GM19452 (cell line): Measurements from ENCODE around the gene FAM186B.

Experiments used
- ATAC-seq: cut with Tn5 transposase; IDR thresholded peaks from one replicate; pipeline ENCODE4 v1.9.1; 2021; ENCODE audit not compliant: unreplicated experiment

The FAM186B gene

DNA sequence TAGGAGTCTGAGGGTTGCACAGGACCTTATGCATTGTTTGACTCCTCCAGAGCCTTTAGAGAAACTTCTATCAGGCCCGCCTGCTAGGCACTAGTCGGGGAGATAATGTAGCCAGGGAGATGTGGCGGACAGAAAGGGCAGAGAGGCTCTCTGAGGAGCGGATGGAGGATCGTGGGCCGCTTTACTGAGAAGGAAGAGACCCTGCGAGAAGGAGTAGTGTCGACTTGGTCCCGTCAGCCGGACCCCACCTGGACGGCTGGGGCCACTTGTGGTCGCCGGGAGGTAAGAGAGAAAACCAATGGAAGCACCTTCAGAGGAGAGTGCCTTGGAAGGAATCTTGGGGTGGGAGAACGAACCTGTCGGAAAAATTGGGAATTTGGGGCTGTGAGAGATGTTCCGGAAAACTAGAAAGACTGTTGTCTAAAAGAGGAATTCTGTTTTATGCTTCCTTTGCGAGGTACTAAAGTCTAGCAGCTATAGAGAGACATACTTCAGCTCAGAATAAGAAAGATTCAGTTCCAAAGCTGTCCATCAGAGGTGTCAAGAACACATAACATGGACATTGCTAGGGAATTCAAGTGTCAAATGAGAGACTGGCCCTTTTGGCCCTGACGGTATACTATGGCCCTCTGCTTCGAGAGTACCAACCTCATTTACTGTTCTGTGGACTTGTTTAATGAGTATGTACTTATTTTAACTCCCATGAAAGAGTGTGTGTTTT, 36.8 kb downstream of the FAM186B start:
- ATAC-seq = peak; percentile 25

DNA sequence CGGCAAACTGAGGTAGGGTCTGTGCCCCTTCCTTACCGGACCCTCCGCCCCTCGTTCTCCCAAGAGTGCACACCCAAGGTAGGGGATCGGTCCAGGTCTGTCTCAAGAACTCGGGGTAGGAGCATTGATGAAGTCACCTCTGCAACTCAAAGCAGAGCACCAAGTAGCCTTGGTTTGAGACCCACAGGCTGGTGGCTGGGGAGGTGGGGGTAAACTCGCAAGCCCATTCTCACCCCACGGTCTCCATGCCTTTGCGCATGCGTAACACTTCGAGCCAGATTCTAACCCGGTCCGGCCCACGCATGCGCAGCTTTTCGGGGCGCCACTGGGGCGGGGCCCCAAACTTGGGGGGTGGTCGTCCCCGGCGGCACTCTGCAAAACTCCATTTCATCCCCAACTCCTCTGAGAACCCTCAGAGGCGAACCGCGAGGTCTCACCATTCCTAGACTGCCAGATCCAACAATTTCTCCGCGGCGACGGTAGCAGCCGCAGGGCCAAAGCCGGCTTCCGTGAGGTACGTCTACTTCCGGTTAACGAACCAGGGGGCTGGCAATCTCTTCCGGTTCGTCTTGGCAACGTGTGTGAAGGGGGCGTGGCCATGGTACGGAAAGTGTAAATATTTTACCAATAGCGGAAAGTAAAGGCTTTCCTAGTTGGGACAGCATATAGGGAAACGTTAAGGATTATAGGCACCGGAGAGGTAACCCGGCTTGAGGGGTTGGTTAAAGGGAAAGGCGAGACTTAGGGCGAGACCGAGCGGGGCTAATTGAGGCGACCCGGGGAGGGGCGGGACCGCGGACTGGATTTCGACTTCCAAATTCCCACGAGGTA, 37.6 kb downstream of the FAM186B start, which contains the start of gene MCRS1:
Gene MCRS1 (minus strand): TSS at position 532 of the 831 bp plus-strand sequence. CDS start 1,411 bp downstream, outside the sequence.
- ATAC-seq = peak; percentile 88

DNA sequence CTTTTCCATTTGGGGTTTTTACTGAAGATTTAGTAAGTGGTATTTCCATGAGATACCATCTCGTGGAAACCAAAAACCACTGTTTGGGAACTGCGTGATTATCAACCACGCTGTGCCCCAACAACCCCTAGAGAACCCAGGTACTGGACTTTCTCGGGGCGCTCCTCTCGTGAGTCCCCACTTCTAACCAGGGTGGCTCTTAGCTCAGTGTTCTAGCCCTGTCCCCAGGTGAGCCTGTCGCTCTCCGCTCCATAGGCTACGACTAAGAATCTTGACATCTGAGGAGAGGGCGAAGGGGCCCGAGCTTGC, 38.2 kb downstream of the FAM186B start:
- no peak for ATAC-seq

DNA sequence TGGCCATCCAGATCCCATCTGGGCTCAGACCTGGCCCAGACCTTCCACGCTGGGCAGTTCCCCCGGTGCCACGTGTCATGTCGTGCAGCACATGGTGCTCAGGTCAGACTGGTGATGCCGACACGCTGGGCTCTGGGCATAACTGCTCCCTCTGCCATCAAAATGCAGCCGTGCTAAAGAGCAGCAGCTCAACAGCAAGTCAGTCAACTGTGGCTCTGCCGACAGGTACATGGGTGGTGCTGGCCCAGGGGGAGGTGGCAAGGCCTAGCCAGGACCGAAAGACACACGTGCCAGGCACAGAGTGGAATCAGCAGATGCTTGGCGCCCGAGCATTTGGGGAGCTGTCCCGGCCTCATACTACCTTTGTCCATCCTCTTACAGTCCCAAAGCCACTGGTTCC, 39.1 kb downstream of the FAM186B start:
- ATAC-seq = no peak

DNA sequence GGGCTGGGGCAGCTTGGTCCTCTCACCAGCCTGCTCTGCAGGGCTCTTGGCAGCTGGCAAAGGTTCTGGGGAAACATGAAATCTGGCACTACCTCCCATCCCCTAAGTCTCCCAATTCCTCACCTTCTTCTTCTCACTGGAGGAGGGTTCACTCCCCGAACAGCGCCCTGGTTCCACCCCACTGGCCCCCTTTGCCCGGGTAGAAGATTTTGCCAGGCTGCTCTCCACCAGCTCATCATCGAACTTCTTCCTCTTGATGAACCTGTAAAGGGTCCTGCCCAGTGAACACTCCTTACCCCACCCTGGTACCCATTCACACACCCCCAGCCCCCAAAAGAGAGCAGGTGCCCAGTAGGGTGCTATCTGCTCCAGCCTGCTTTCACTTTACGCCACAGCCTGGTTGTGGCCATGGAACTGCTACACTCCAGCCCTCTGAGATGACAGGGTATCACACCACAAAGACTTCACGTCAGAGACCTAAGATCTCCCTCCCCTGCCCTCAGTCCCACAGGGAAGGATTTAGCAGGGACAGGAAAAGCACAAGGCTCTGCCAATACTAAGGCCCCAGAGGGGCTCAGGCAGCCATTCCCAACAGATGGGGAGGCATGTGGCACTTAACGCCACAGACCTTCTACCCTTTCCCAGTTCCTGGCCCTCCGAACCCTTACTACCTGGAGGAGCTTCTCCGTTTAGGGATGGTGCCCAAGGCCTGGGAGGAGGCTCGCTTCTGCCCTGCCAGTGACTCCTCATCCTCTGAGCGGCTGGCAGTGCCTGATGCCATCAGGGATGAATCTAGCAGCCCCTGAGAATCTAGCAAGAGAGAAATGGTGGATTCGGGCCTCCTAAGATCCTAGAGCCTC, 39.8 kb downstream of the FAM186B start:
- ATAC-seq = no peak

DNA sequence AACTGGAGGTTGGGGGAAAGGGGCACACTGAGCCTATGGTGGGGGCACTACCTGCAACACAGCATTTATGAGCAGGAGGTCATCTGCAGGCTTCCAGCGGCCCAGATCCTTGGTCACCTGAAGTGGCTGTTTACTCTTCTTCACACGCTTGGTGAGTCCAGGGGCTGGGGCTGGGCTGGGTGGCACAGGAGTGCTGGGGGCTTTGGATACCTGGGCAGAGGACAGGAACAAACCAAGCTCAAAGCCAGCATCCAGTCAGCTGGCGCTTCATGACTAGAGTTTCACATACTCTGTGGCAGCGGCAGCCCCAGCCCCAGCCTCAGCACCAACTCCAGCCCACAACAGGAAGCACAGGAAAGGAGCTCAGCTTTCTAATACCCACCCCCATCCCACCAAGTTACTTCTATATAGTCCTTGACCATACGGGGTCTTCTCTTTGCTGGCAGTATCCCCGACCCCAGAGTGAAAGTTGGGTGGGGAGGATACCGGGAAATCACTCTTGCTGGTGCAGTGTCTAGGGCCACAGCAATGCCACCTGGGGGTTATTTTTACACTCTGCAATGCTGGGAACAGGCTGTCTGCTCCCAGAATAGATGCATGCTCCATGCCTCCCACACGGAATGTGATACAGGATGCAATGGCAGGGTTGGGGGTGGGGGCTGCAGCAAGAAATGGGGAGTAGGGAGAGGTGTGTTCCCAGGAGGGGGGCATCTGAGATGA, 40.6 kb downstream of the FAM186B start:
- no peak for ATAC-seq

DNA sequence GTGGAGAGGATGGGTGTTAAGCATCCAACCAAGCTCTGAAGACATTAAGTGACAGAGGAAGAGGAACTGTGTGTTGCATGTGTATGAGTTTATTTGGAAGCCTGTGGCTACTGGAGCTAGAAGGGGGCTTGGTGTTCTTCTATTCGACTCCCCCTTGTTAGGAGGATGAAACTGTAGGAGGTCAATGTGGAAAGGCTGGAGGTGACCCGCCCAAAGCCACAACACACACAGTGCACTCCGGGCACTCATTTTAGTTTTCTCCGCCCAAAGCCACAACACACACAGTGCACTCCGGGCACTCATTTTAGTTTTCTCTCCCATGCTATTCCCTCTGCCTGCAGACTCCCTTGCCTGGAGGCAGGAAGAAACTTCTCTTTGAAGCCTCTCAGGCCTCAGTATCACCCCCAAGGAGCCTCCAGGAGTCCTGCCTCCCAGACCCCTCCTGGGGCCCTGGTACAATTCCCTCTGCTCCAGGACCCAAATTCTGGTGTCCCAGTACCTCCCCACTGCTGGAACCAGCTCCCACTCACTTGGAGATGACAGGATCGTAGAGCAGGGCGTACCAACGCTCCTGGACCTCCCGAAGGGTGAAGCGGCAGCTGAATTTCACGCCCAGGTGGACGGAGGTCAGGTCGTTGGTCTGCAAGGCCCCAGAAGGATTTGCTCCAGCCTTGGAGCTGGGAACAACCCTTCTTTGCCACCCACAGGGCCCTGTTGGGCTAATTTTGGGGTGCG, 41.3 kb downstream of the FAM186B start:
- ATAC-seq = no peak

DNA sequence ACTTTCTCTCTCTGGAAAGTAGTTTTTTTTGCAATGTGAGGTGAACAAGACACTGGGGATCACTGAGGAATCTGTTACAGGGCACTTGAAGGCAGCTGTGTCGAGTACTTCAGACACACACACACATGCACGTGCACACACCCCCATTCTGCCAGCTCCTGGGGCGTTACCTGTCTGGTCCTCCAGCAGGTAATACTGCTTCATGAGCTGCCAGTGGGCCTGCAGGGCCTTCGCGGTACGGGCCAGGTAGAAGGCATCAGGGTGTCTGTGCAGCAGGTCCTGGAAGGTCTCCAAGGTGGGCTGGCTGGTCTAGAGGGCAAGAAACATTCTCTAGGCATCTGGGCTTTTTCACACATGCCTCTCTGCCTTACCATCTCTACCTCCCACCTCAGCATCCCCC, 42.6 kb downstream of the FAM186B start:
- ATAC-seq = no peak

DNA sequence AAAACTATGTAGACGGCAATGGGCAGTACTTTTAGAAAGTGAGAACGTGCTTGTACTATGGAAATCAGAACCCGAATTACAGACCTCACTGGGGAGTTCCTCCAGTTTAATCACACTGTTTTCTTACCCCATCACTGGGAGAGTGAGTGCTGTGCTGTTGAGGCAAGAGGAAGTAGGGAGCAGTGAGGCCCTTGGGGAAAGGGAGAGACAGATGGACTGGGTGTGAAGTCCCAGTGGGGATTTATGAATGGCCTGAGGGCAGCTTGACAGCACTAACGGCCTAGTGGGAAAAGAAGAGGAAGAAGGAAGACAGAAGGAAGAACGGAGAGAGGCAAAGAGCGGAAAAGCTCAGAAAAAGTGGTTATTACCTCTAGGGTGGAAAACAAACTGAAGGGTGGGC, 43.2 kb downstream of the FAM186B start:
- ATAC-seq = no peak

DNA sequence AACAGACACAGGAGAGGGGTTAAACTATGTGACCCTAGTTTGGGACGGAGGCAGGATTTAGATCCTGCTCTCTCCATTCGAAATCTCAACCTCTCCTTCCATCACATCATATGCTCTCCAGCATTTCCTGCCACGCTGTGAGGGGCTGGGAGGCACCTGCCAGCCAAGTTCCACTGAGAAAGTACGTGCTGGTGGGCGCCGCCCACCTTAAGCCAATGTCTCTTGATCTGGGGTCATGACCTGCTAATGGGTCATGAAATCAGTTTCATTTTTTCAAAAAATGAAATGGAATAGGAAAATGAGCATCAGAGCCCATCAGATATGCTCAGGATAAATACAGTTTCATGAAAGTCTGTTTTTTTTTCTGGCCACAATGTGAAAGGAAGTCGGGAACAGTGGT, 44.7 kb downstream of the FAM186B start:
- no peak for ATAC-seq

DNA sequence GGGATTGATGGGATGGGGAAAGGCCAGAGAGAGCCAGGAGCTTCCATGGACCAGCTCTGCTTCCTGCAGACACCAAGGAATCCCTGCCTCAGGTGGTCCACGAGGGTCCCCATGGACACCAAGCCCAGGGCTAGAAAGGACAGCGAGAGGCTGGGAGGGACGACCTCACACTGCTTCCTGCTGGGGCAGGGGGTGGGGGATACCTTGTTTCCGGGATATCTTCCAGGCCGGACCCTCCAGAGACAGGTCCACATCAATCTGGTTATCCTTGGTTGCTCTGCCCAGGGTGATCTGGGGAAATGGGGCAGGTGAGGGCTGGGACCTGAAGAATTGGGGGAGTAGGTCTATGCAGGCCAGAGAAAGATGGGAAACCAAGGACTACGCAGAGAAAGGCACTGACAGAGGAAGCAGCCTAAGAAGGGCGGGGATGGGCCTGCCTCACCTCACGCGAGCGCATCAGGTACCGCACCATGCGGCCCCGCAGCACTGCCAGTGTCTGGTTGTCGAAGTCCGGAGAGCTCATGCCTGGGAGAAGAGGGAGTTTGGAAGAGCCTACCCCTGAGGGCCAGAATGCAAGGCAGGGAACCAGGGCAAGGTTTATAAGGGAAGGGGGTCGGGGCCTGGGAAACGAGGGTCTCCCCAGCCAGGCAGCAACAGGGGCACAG, 46.3 kb downstream of the FAM186B start:
- ATAC-seq = no peak

DNA sequence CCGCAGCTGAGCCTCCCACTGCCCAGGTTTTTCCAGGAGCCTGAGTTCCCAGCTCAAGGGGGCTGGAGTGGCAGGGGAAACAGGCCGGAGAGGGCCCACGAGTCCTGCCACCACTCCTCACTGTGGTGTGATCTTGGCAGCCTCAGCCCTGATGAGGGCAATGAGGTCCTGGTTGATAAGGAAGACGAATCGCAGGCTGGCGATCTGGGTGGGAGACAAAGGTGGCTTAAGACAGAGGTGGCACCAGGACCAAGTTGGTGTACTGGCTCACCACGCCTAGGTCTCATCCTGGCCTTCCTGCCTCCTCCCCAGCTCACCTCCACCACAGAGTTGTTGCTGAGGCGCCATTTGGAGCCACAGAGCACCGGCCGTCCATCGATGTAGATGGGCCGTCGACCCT, 46.9 kb downstream of the FAM186B start:
- ATAC-seq = no peak

DNA sequence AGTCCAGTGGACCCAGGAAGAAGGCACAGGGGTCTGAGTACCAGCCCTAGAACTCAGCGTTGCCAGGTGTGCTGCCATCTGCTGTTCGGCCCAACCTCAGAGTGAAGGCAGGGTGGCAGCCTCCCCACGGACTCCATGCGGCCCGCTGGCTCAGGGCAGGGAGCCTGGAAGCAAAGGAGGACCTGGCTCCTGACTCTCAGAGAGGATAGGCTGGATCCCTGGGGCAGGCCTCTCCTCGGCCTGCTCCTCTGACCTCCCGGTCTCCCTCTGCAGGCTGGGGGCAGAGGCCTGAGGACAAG, 47.6 kb downstream of the FAM186B start:
- no peak for ATAC-seq

DNA sequence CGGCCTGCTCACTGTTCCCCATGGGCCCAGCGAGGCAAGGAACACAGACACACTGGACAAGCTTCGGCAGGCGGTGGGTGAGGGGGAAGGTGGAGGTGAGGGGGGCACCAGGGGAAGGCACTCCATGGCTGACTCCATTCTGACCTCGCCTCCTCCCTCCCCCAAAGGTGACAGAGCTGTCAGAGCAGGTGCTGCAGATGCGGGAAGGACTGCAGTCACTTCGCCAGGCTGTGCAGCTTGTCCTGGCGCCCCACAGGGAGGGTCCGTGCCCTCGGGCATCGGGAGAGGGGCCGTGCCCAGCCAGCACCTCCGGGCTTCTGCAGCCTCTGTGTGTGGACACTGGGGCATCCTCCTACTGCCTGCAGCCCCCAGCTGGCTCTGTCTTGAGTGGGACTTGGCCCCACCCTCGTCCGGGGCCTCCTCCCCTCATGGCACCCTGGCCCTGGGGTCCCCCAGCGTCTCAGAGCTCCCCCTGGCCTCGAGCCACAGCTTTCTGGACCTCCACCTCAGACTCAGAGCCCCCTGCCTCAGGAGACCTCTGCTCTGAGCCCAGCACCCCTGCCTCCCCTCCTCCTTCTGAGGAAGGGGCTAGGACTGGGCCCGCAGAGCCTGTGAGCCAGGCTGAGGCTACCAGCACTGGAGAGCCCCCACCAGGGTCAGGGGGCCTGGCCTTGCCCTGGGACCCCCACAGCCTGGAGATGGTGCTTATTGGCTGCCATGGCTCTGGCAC, 48.1 kb downstream of the FAM186B start:
- ATAC-seq = no peak

DNA sequence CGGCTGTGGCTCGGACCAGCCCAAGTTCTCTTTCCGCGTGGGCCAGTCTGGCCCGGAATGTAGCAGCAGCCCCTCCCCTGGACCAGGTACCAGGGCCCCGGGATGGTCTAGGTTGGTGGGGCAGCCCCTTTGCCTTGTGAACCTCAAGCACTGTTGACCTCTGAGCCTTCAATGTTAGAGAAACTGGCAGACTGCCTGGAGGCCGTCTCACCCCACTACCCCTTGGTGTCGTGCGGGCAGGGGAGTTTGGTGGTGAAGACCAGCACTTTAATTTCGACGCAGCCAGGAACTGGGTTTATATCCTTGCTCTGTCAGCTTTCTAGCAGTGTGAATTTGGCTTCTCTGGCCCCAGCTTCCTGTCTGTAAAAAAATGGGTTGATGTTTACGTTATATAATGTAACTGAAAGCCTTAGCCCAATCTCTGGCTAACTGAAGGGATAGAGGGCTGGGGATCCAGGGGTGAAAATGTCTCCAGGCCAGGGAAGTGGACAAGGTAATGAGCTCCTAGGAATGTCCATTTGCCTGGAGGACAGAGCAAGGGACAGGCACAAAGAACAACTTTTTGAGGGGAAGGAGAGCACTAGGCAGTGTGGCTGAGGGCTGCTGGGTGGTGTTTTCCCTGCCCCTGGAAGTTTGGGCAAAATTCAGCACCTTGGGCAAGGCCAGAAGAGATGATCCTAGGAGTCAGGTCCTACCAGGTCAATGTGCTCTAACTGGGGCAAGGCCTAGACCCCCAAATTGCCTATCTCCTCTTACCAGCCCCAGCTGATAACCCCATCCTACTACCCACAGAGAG, 48.9 kb downstream of the FAM186B start:
- ATAC-seq = no peak

DNA sequence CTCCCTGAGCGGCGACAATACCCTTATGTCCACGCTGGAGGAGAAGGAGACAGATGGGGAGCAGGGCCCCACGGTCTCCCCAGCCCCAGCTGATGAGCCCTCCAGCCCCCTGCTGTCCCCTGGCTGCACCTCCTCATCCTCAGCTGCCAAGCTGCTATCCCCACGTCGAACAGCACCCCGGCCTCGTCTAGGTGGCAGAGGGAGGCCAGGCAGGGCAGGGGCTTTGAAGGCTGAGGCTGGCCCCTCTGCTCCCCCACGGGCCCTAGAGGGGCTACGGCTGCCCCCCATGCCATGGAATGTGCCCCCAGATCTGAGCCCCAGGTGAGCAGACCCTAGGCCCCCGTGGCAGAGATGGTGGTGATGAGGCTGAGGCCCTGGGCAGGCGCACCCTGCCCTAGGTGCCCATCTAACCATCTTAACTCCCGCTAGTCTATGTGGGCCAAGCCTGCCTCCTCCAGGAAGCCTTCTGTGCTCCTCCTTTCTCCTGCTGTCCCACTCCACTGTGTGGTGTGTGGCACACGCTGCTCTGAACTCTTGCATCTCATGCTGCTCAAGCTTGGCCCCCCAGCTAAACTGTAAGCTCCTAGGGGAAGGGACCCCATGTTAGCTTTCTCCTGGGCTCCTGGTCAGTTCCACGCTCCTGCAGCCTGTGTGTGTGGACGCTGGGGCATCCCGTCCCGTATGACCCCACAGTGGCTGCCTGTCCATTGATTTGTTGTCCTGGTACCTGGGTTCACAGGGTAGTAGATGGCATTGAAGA, 49.6 kb downstream of the FAM186B start:
- ATAC-seq = no peak

DNA sequence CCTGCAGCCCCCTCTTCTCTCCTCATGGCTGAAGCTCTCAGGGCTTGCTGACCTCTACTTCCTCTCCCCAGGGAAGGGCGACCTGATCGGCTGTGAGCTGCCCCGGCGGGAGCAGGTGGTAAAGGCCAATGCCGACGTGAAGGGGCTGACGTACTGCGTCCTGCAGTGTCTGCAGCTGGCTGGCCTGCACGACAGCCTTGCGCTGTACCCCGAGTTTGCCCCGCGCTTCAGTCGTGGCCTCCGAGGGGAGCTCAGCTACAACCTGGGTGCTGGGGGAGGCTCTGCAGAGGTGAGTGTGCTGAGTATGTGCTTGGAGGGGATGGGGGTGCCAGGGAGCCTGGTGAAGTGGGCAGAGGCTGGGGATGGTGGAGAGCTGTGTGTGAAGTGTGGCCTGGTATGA, 51.2 kb downstream of the FAM186B start:
- ATAC-seq = no peak
